ENCODE results near the gene ATG4B.

DNA sequence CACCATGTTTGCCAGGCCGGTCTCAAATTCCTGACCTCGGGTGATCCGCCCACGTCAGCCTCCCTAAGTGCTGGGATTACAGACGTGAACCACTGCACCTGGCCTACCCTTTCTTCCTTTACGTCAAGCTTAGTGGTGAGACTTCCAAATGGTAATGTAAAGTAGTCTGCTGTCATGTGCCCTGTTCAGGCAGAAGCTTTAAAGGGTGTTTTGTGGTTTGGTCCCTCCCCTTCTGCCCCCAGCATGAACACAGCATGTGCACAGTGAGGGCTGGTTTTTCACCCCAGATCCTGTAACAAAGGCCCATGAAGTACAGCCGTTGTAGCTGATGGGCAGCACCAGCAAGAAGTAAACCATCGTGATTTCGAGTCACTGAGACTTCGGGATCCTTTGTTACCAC lies 51.8 kb downstream of the ATG4B start:
- TF ChIP-seq, protein P1, sequence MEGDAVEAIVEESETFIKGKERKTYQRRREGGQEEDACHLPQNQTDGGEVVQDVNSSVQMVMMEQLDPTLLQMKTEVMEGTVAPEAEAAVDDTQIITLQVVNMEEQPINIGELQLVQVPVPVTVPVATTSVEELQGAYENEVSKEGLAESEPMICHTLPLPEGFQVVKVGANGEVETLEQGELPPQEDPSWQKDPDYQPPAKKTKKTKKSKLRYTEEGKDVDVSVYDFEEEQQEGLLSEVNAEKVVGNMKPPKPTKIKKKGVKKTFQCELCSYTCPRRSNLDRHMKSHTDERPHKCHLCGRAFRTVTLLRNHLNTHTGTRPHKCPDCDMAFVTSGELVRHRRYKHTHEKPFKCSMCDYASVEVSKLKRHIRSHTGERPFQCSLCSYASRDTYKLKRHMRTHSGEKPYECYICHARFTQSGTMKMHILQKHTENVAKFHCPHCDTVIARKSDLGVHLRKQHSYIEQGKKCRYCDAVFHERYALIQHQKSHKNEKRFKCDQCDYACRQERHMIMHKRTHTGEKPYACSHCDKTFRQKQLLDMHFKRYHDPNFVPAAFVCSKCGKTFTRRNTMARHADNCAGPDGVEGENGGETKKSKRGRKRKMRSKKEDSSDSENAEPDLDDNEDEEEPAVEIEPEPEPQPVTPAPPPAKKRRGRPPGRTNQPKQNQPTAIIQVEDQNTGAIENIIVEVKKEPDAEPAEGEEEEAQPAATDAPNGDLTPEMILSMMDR (IDR thresholded peaks at IDR 0.05) = no peak
- no peak for TF ChIP-seq POLR2A (IDR thresholded peaks at IDR 0.05)

Data from heart left ventricle (tissue), 13 donors.